ENCODE data around the gene USP24.
"Not testable (repeated sequence)": the region's sequence is repeated elsewhere in the genome, so short reads cannot be mapped to it uniquely, and the experiment has no call there.

The USP24 gene

DNA sequence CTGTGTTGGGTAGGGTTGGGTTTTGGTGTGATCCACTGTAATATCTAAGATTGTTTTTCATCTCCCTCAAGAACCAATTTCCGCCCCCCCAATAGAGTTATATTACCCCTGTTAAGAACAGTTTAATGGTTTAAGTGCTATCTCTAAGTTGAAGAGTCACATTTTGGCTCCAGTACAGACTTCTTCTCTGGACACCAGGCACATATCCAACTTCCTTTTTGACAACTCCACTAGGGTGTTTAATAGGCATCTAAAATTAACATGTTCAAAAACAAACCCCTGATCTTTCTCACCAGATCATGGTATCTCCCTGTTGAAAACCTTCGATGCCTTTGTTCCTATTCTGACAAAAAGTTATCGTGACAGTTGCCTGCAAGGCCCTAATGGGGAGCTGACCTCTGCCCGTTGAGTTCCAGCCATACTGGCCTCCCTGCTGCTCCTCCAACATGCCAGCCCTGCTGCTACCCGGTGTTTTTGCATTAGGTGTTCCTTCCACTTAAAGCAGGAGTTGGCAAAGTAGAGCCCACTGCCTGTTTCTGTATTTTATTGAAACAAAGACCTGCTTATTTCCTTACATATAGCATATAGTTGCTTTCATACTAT lies 18.6 kb downstream of the USP24 start:
- DNase-seq (ENCODE audit: low spot score), result no peak

GRCh38 chr1:55195521-55196233 lies 19.5 kb downstream of the USP24 start:
- no peak for DNase-seq (ENCODE audit: low spot score)

DNA sequence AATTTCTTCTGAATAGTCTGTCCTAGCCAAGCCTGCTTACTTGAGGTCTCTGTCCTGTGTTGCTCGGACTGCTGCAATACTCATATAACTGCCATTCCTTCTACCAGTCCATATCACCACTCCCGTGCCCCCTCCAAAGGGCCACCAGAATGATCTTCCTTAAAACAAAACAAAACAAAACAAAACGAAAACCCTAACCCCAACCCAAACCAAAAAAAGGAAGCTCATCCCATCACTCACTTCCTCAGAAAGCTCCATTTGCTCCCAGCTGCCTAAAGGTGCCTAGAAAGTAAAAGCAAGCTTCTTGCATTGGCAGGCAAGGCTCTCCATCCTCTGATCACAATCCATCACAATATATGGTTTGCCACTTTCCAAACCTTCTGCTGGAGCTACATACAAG lies 20.3 kb downstream of the USP24 start:
- no peak for DNase-seq (ENCODE audit: low spot score)

- no peak for DNase-seq (ENCODE audit: low spot score)
Observed at GRCh38 chr1:55192093-55192492, 23.1 kb downstream of the USP24 start.

DNA sequence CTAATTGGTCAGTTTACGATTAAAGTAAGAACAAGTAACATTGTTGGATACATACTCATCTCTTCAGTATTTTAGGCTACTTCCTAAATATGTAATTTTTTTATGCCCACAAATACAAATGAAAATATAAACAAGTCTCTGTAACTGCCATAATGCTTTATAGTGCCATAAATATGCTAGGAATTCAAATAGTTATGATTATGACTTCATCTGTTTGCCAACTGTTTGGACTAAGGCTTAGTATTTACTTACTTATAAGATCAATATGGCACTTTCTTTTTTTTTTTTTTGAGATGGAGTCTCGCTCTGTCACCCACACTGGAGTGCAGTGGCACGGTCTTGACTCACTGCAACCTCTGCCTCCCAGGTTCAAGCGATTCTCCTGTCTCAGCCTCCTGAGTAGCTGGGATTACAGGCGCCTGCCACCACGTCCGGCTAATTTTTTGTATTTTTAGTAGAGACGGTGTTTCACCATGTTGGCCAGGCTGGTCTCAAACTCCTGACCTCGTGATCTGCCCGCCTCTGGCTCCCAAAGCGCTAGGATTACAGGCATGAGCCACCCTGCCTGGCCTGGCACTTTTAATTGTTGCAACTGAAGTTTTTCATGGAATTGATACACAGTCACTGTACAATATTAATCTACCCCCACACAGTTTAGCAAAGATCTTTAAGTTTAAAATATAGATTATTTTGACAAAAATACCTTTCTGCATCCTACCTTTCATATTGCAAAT lies 23.8 kb downstream of the USP24 start:
- DNase-seq (ENCODE audit: low spot score), result not testable (repeated sequence)

GRCh38 chr1:55190109-55190508 lies 25.1 kb downstream of the USP24 start:
- no peak for DNase-seq (ENCODE audit: low spot score)

- DNase-seq (ENCODE audit: low spot score), result no peak
Observed at GRCh38 chr1:55188909-55189308, 26.3 kb downstream of the USP24 start.

- DNase-seq (ENCODE audit: low spot score), result no peak
Observed at GRCh38 chr1:55185832-55186231, 29.3 kb downstream of the USP24 start.

DNA sequence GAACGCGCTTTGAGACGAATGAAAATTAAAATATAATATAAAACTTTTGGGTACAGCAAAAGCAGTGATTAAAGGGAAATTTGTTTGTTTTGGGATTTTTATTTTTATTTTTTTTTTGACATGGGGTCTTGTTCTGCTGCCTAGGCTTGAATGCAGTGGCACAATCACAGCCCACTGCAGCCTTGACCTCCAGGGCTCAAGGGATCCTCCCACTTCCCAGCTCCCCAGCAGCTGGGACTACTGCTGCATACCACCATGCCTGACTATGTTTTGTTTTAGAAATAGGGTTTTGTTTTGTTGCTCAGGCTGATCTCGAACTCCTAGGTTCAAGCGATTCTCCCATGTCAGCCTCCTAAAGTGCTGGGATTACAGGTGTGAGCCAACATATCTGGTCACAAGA lies 30.3 kb downstream of the USP24 start:
- DNase-seq (ENCODE audit: low spot score), result no peak

GRCh38 chr1:55181666-55182065 lies 33.5 kb downstream of the USP24 start:
- no peak for DNase-seq (ENCODE audit: low spot score)

DNA sequence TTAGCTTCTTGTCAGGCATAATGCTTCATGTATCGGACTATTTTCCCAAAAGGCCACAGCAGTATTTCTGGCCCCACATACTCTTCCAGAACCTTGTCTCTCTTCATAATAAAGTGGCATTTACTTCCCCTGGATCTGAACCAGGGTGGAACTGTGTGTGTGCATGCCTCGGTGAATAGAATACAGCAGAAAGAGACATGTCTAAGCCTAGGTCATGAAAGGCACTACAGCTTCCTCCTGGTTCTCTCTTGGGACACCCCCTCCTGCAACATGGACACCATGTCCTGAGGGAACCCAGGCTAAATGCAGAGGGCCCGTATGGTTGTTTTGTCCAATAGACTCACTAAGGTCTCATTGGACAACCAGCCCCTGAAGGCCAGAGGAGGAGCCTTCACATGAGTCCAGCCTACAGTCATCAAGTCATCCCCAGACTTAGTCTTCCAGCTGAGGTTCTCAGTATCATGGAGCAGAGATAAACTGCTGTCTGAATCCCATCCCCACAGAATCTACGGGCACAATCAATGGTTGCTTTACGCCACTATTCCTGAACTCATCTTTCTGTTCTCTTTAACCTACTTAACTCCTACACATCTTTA lies 35.0 kb downstream of the USP24 start:
- no peak for DNase-seq (ENCODE audit: low spot score)

DNA sequence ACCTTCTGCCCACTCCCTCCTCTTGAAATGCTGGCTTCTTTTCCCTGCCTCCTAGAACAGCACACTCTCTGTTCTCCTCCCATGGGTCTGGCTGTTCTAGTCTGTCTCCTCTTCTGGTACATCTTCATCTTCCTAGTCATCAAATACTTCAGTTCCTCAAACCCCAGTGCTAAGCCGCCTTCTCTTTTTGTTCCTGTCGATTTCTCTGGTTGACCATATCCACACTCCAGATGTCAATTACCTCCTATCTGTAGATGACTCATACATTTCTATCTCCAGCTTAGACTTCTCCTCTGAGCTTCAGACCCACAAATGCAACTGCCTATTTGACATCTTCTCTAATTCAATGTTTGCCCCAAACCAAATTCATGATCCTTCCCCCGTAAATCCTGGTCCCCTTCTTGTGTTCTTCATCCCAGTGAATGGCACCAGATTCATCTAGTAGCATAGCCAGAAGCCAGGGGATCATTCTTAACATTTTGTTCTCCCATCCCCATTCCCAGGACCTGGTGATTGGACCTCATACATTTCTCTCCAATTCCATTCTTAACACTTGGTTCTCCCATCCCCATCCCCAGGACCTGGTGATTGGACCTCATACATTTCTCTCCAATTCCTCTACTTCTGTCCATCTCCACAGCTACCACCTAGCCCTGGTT lies 35.9 kb downstream of the USP24 start:
- no peak for DNase-seq (ENCODE audit: low spot score)

DNA sequence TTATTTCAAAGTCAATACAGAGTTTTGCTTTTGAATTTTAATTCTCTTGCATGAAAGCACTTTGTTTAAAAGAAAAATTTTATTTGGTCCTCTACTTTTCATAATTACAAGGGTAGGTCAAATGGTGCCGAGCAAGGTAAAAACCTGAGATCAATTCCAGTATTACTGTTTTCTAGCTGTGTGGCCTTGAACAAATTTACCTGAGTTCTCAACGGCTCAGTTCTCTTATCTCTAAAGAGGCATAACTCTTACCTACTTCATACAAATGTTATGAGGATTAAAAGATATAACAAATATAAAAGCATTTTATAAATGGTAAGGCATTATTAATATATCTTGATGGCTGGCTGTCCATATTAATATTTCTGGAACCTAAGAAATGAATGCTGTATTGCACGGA lies 42.5 kb downstream of the USP24 start:
- DNase-seq (ENCODE audit: low spot score), result no peak

DNA sequence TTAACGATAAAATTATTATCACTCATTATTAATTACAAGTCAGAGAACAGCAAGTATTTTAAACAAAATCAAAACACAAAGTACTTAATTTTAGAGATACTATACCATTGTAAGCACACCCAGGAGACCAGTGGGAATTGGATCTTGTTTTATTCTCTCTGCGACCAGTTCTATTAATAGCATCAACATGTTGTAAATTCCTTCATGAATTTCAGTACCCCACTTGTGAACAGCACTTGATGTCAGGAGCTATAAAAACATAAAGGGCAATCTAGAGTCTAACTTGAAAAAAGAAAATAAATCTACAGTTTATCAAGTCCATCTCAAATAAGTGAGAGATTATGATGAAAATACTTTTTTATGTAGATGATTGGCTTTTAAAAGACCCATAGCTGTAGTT lies 42.9 kb downstream of the USP24 start:
- DNase-seq (ENCODE audit: low spot score), result no peak

DNA sequence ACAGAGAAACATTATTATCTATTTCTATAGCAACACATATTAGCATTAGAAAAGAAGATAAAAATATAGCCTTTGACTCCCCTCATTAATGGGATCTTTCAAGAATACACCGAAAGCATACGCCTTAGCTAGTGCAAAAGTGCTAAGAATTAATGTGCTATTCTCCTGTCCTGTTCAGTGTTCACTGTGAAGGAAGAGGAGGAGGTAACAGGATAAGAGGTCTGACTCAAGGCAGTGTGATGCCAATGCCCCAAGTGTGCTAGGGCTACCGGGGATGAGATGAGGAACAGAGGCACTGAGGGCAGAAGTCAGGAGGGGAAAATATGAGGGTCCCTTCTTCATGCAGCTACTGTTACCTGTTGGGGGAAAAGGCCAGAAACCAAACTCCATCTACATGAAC lies 43.5 kb downstream of the USP24 start:
- no peak for DNase-seq (ENCODE audit: low spot score)

GRCh38 chr1:55170426-55170825 lies 44.7 kb downstream of the USP24 start:
- no peak for DNase-seq (ENCODE audit: low spot score)

DNA sequence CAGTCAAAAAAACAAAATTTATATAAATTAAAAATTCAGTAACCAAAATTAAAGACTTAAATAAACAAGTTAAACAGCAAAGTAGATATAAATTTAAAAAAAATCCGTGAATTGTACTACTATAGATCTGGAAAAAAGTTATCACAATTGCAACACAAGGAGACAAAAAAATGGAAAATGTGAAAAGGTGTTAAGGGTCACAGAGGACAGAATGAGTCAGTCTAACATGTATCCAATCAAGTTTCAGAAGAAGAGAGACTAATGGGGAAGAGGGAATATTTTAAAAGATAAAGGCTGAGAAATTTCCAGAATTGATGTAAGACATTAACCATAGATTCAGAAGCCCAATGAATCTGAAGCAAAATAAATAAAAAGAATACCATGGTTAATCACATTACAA lies 46.0 kb downstream of the USP24 start:
- DNase-seq (ENCODE audit: low spot score), result no peak

DNA sequence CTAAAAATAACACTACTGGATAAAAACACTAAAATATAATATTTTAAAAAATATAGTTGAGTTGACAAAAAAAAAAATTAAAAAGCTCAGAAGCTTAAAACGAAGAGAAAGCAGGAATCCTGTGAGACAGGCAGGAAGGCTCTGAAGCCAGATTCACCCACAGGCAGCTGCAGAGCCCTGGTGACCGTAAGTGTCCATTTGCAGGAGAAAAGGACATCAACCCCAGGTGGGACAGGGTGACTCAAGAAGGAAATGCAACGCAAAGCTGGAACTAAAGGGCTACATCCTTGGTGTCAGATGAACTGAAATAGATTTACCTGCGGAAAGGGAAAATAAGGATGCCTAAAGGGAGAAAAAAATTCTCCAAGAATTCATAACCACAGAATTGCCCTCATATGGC lies 46.8 kb downstream of the USP24 start:
- DNase-seq (ENCODE audit: low spot score), result no peak

DNA sequence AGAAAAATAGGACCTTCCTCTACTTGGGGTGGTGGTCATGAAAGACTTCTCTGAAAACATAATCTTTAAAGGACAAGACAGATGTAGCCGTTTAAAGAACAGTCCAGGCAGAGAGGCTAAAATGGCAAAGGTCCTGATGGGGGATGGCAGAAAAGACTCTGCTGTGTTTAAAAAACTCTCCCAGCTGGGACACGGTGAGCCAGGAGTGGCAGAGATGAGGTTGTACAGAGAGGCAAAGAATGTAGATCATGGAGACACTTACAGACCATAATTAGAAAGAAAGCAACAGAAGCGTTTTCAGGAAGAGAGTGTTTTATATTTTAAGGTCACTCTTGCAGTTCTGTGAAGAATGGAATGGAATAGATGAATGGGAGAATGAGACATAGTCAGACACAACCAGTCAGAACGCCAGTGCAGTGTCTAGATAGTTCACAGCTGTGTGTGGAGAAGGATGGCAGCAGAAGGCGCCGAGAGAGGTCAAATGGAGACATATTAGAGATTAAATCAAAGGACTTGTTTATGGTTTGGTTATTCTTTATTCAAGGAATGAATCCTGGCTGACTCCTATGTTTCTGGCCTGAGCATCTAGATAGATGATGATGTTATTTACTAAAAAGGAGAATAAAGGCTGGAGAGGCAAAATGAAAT lies 47.8 kb downstream of the USP24 start:
- no peak for DNase-seq (ENCODE audit: low spot score)

DNA sequence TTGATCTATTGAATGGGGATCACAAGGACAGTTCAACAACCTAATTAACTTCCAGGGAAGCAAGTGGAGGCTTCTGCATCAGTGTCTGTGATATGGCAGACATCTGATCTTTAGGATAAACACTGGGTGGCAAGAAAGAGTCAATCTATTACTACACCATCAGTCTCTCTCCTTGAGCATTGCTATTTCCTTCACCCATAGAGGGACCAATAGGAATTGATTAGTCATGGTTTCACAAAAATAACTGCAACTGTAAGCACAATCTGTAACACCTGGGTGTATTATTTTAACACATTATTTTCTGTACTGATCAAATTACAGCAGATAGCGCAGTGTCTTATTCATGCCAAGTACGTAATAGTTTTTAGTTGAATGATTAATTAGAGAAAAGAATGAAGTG lies 50.3 kb downstream of the USP24 start:
- no peak for DNase-seq (ENCODE audit: low spot score)

DNA sequence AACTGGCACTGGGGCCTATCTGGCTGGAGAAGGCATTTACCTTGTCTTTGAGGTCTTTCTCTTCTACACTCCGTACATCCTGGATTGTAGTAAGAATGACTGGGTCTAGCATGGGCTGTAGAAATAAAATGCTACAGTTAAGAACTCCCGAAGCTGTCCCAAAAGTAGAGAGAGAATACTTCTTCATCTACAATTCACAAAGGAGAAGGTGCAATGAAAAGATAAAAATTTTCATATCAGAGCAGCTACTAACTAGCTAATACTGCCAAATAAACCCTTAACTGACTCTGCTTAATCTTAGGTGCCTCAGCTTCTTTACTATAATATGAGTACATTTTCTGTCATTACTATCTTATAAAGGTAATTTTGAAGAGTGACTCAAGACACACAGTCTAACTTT lies 55.6 kb downstream of the USP24 start:
- DNase-seq (ENCODE audit: low spot score), result no peak

GRCh38 chr1:55156608-55157007 lies 58.6 kb downstream of the USP24 start:
- no peak for DNase-seq (ENCODE audit: low spot score)
